Glutamatergic neuron (in vitro differentiated cells): ENCODE measurements around the gene TPCN2. TPM values are rescaled to one million over a fixed set of nuclear protein-coding genes. Genes with fewer than 3 reads are reported as not detected.

Experiments
- DNase-seq: peaks from one replicate; pipeline ENCODE4 v3.0.0; 2022
- H3K27ac Mint-ChIP-seq: one replicate; pipeline ENCODE4 v1.8.0; 2020; ENCODE audit warnings: mild to moderate bottlenecking, mixed read lengths, inconsistent platforms; ENCODE audit not compliant: unreplicated experiment
- H3K27me3 Mint-ChIP-seq: one replicate; pipeline ENCODE4 v1.8.0; 2020; ENCODE audit warnings: mild to moderate bottlenecking, moderate library complexity, mixed read lengths, inconsistent platforms; ENCODE audit not compliant: unreplicated experiment
- H3K36me3 Mint-ChIP-seq: one replicate; pipeline ENCODE4 v1.8.0; 2020; ENCODE audit warnings: mild to moderate bottlenecking, mixed read lengths, inconsistent platforms; ENCODE audit not compliant: unreplicated experiment
- H3K4me1 Mint-ChIP-seq: one replicate; pipeline ENCODE4 v1.8.0; 2020; ENCODE audit warnings: mild to moderate bottlenecking, low read depth, mixed read lengths, inconsistent platforms; ENCODE audit not compliant: unreplicated experiment
- H3K4me3 Mint-ChIP-seq: one replicate; pipeline ENCODE4 v1.8.0; 2020; ENCODE audit warnings: mild to moderate bottlenecking, mixed read lengths, inconsistent platforms; ENCODE audit not compliant: unreplicated experiment
- H3K9me3 Mint-ChIP-seq: one replicate; pipeline ENCODE4 v1.8.0; 2020; ENCODE audit warnings: mild to moderate bottlenecking, moderate library complexity, mixed read lengths, inconsistent platforms; ENCODE audit not compliant: unreplicated experiment
- total RNA-seq: library from RNA; stranded (reverse); fragmentation: NEBNext Ultra II Directional; extraction: Animal tissue kit (Norgen Biotek cat#: 25700); gene quantifications from one replicate; pipeline ENCODE4 v1.2.1, GENCODE V29; 2021; ENCODE audit not compliant: unreplicated experiment
- TF ChIP-seq, protein P1 (sequence below): fragments of 200-600 bp; sonication (generic); IDR thresholded peaks from one replicate; pipeline ENCODE4 v1.5.0; 2021; ENCODE audit not compliant: partially characterized antibody, unreplicated experiment

The TPCN2 gene
- total RNA-seq, 1 donor from 2014 or later: 17.2 TPM

DNA sequence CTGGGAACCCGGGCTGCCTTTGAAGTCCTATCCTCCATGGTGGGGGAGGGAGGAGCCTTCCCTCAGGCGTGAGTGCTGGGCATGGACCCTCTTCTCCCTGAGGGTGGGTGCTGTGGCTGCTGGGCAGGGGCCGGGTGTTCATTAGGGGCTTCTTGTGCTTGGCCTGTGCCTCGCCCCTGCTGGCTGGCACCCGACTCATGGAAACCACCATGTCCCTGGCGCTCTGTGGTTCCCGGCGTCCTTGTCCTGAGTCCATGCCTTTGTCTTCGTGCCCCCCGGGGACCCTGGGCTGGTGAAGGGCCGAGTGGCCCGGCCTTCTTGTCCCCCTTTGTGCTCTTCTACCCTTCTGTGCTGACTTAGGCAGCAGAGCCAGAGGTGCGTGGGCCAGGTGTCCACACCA is 23.2 kb downstream of the TPCN2 start:
- no peak overlapping the region for H3K27ac Mint-ChIP-seq
- no peaks in the 10 kb centered on the region for H3K4me1 Mint-ChIP-seq

DNA sequence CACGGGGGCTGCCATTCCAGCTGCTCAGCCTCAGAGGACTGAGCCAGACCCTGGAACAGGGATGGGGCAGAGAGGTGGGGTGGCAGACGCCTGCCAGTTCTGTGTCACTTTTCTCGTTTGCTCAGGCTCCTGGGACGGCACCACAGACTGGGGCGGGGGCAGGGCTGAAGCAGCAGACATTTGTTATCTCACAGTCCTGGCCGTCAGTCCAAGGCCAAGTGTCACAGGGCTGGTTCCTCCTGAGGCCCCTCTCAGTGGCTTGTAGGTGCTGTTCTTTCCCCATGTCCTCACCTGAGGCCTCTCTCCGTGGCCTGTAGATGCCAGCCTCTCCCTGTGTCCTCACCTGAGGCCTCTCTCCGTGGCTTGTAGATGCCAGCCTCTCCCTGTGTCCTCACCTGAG is 24.7 kb downstream of the TPCN2 start:
- Mint-ChIP-seq H3K27me3 (peaks cover 2% of the 10 kb centered on the region), H3K27ac (no peak overlapping the region), H3K4me1 (no peaks in the 10 kb centered on the region), H3K9me3 (peaks cover 1% of the 10 kb centered on the region), H3K4me3 (no peak overlapping the region), H3K36me3 (peaks cover 4% of the 10 kb centered on the region)
- DNase-seq: no peak
- TF ChIP-seq, protein P1, sequence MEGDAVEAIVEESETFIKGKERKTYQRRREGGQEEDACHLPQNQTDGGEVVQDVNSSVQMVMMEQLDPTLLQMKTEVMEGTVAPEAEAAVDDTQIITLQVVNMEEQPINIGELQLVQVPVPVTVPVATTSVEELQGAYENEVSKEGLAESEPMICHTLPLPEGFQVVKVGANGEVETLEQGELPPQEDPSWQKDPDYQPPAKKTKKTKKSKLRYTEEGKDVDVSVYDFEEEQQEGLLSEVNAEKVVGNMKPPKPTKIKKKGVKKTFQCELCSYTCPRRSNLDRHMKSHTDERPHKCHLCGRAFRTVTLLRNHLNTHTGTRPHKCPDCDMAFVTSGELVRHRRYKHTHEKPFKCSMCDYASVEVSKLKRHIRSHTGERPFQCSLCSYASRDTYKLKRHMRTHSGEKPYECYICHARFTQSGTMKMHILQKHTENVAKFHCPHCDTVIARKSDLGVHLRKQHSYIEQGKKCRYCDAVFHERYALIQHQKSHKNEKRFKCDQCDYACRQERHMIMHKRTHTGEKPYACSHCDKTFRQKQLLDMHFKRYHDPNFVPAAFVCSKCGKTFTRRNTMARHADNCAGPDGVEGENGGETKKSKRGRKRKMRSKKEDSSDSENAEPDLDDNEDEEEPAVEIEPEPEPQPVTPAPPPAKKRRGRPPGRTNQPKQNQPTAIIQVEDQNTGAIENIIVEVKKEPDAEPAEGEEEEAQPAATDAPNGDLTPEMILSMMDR: no peak

More for the DNA sequence above, 23.2 kb downstream of the TPCN2 start:
- DNase-seq: no peak
- H3K27me3 Mint-ChIP-seq: peaks cover 2% of the 10 kb centered on the region
- peaks cover 1% of the 10 kb centered on the region for H3K9me3 Mint-ChIP-seq
- TF ChIP-seq, protein P1: no peak
- H3K4me3 Mint-ChIP-seq: no peak overlapping the region
- peaks cover 4% of the 10 kb centered on the region for H3K36me3 Mint-ChIP-seq

DNA sequence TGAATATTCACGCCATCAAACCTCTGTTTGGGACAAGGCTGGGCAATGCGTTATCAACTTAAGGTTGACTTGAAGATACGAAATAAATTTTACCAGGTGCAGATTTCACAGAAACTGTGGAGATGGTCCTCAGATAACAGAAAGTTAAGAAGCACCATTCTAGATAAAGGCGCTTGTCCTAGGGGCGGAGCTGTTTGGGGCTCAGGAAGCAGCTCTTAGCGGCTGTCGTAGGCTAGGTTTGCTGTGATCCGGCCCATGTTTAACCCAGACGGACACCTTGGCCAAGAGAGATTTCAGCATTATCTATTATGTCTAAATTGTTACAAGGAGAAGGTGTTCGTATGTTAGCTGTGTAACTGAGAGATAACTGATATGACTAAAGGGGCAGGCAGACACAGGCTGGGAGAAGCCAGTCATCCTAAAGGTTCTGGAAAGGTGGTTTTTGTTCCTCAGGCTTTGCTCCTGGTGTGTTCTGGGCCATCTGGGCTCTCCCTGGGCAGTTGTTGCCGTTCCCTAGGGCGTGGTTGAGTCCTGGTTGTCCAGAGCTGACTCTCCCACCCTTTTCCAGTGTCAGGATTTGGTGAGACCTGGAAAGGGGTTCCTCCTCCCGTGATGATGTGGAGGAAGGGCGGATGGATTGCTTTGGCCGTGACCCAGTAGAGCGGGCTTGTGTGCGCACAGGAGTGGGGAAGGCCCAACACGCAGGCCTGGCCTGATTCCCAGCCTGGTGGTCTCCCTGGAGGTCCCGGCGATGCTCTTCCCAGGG is 25.8 kb downstream of the TPCN2 start:
- H3K27me3 Mint-ChIP-seq: peaks cover 2% of the 10 kb centered on the region
- H3K36me3 Mint-ChIP-seq: peaks cover 4% of the 10 kb centered on the region
- H3K4me3 Mint-ChIP-seq: no peak overlapping the region
- no peaks in the 10 kb centered on the region for H3K4me1 Mint-ChIP-seq
- peaks cover 1% of the 10 kb centered on the region for H3K9me3 Mint-ChIP-seq
- TF ChIP-seq, protein P1: no peak
- no peak overlapping the region for H3K27ac Mint-ChIP-seq
- no peak for DNase-seq

DNA sequence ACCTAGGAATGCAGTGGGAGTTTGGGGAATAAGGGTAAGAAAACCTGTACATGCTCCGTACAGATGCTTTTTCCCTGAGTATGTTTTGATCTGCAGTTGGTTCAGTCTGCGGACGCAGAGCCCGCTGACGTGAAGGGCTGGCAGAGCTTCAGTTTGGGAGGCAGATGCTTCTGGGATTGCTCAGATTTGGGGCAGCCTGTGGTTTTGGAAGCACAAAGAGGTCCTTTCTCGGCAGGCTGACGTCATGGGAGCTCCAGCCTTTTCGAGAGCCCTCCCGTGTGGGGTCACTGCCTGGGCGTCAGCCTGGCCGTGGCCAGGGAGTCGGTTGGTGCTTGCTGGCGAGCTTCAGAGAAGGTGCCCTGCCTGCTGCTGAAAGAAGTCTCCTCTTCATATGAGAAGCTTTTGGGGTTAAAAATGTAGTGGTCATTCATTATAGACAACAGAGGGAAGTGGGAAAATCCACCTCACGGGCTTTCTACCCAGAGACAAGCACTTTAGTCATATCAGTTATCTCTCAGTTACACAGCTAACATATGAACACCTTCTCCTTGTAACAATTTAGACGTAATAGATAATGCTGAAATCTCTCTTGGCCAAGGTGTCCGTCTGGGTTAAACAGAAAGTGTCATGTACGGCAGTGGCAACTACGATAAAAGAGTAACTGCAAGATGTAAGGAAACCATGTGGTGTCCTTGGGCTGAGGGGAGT is 26.8 kb downstream of the TPCN2 start:
- TF ChIP-seq, protein P1: no peak
- H3K9me3 Mint-ChIP-seq: peaks cover 1% of the 10 kb centered on the region

More for the DNA sequence above, 26.8 kb downstream of the TPCN2 start:
- H3K27ac Mint-ChIP-seq: no peak overlapping the region
- no peaks in the 10 kb centered on the region for H3K27me3 Mint-ChIP-seq
- H3K4me1 Mint-ChIP-seq: no peaks in the 10 kb centered on the region
- no peaks in the 10 kb centered on the region for H3K36me3 Mint-ChIP-seq
- H3K4me3 Mint-ChIP-seq: no peak overlapping the region
- DNase-seq: no peak
